IMR-90 (cell line): Measurements from ENCODE around the gene DSN1. TPM values are rescaled to one million over a fixed set of nuclear protein-coding genes. Genes with fewer than 3 reads are reported as not detected.

ENCODE experiments used
- ATAC-seq: fragments of 200-7000 bp; cut with Tn5 transposase; 2 replicates; pipeline ENCODE4 v1.9.1; 2020; ENCODE audit warnings: low read depth, mild to moderate bottlenecking, moderate library complexity
- BruUV-seq: library from RNA; stranded (reverse); fragments of 400-500 nt; replicated peaks from 2 replicates; lab custom pipeline; 2021; lab: Mats Ljungman, UMichigan
- CTCF ChIA-PET: fragments of 300-600 bp; formaldehyde crosslinking; extraction: SDS; loops from one replicate; lab custom pipeline; 2021; ENCODE audit warnings: antibody characterized with exemption; lab: Yijun Ruan, JAX
- POLR2A ChIA-PET: fragments of 300-600 bp; sonication (Branson Sonifier 250); formaldehyde crosslinking; loops from one replicate; lab custom pipeline; 2022; ENCODE audit warnings: antibody characterized with exemption; ENCODE audit not compliant: unreplicated experiment; lab: Charles Lee
- DNase-seq: peaks from one replicate; pipeline ENCODE4 v3.0.0; 2013
- H2AFZ ChIP-seq: replicated peaks from 2 replicates; pipeline ENCODE3; 2013; ENCODE audit warnings: low read length, mild to moderate bottlenecking; ENCODE audit not compliant: poor library complexity
- H2AK5ac ChIP-seq: 2 replicates; pipeline ENCODE4 v1.6.1; 2013; ENCODE audit warnings: low read depth, low read length, inconsistent platforms
- H2AK9ac ChIP-seq: replicated peaks from 2 replicates; pipeline ENCODE3; 2013; ENCODE audit warnings: mild to moderate bottlenecking, low read depth, low read length, moderate library complexity; ENCODE audit not compliant: poor library complexity
- H2BK120ac ChIP-seq: 2 replicates; pipeline ENCODE4 v1.6.1; 2013; ENCODE audit warnings: low read depth, low read length, inconsistent platforms
- H2BK15ac ChIP-seq: 3 replicates; pipeline ENCODE4 v1.6.1; 2013; ENCODE audit warnings: low read depth, low read length, inconsistent platforms
- H2BK20ac ChIP-seq: 2 replicates; pipeline ENCODE4 v1.6.1; 2013; ENCODE audit warnings: low read depth, mild to moderate bottlenecking, inconsistent platforms, low read length, moderate library complexity
- H2BK5ac ChIP-seq: 2 replicates; pipeline ENCODE4 v1.6.1; 2013; ENCODE audit warnings: mild to moderate bottlenecking, low read depth, low read length, inconsistent platforms; ENCODE audit not compliant: poor library complexity, severe bottlenecking
- H3K14ac ChIP-seq: replicated peaks from 2 replicates; pipeline ENCODE4 v1.6.1; 2013; ENCODE audit warnings: low read depth, low read length, inconsistent platforms
- H3K18ac ChIP-seq: 2 replicates; pipeline ENCODE4 v1.6.1; 2013; ENCODE audit warnings: low read depth, low read length, control low read depth
- H3K23ac ChIP-seq: 2 replicates; pipeline ENCODE4 v1.6.1; 2013; ENCODE audit warnings: low read depth, low read length, inconsistent platforms
- H3K27ac ChIP-seq: 2 replicates; pipeline ENCODE4 v1.5.1; 2013; ENCODE audit warnings: mild to moderate bottlenecking, control low read depth, low read length; ENCODE audit not compliant: insufficient read depth
- H3K27me3 ChIP-seq: 2 replicates; pipeline ENCODE4 v1.6.1; 2013; ENCODE audit warnings: low read length; ENCODE audit not compliant: control insufficient read depth, insufficient read depth
- H3K36me3 ChIP-seq: 2 replicates; pipeline ENCODE4 v1.6.1; 2013; ENCODE audit warnings: low read length, mixed read lengths; ENCODE audit not compliant: control insufficient read depth, insufficient read depth
- H3K4ac ChIP-seq: 2 replicates; pipeline ENCODE4 v1.6.1; 2013; ENCODE audit warnings: low read depth, low read length, inconsistent platforms
- H3K4me1 ChIP-seq: 2 replicates; pipeline ENCODE4 v1.6.1; 2013; ENCODE audit warnings: low read length, mixed read lengths; ENCODE audit not compliant: control insufficient read depth, insufficient read depth
- H3K4me2 ChIP-seq: 2 replicates; pipeline ENCODE4 v1.6.1; 2013; ENCODE audit warnings: low read depth, mild to moderate bottlenecking, control low read depth, low read length, moderate library complexity
- H3K4me3 ChIP-seq: 2 replicates; pipeline ENCODE4 v1.5.1; 2013; ENCODE audit warnings: low read depth, mild to moderate bottlenecking, control low read depth, low read length, moderate library complexity; ENCODE audit not compliant: insufficient read depth
- H3K56ac ChIP-seq: 2 replicates; pipeline ENCODE4 v1.6.1; 2013; ENCODE audit warnings: low read length, inconsistent platforms; ENCODE audit not compliant: insufficient read depth; ENCODE audit errors: extremely low read depth
- H3K79me1 ChIP-seq, 2 experiments: 2 replicates each; pipeline ENCODE4 v1.6.1; 2013; ENCODE audit warnings: low read length in 2 of 2, inconsistent platforms in 1 of 2, low read depth in 1 of 2
- H3K9ac ChIP-seq: 2 replicates; pipeline ENCODE4 v1.6.1; 2013; ENCODE audit warnings: low read depth, low read length, control low read depth
- H3K9me1 ChIP-seq: 2 replicates; pipeline ENCODE4 v1.6.1; 2013; ENCODE audit warnings: low read length, inconsistent platforms; ENCODE audit not compliant: insufficient read depth
- H3K9me3 ChIP-seq: 2 replicates; pipeline ENCODE4 v1.6.1; 2013; ENCODE audit warnings: low read length; ENCODE audit not compliant: control insufficient read depth, insufficient read depth
- H4K20me1 ChIP-seq: 2 replicates; pipeline ENCODE4 v1.6.1; 2013; ENCODE audit warnings: low read length, inconsistent platforms; ENCODE audit not compliant: insufficient read depth
- H4K5ac ChIP-seq: 2 replicates; pipeline ENCODE4 v1.6.1; 2013; ENCODE audit warnings: mild to moderate bottlenecking, low read depth, low read length, control low read depth
- H4K8ac ChIP-seq, 2 experiments: 2 replicates each; pipeline ENCODE4 v1.6.1; 2013; ENCODE audit warnings: low read depth in 2 of 2, low read length in 2 of 2, control low read depth in 1 of 2, inconsistent platforms in 1 of 2
- H4K91ac ChIP-seq: 2 replicates; pipeline ENCODE4 v1.6.1; 2013; ENCODE audit warnings: low read depth, low read length, inconsistent platforms; ENCODE audit not compliant: insufficient read depth
- BHLHE40 ChIP-seq: fragments of 150-350 bp; IDR thresholded peaks from 2 replicates; pipeline ENCODE4 v1.6.1; 2016; ENCODE audit warnings: mild to moderate bottlenecking, low read depth, low read length
- CEBPB ChIP-seq: IDR thresholded peaks from 2 replicates; pipeline ENCODE4 v1.6.1; 2012; ENCODE audit warnings: low read depth, low read length, improper control_type of control experiment
- ELK1 ChIP-seq: fragments of 150-350 bp; IDR thresholded peaks from 2 replicates; pipeline ENCODE4 v1.6.1; 2016; ENCODE audit warnings: low read depth, mild to moderate bottlenecking, low read length, moderate library complexity, borderline replicate concordance
- FOS ChIP-seq: fragments of 150-350 bp; IDR thresholded peaks from 2 replicates; pipeline ENCODE4 v1.6.1; 2016; ENCODE audit warnings: low read depth, low read length
- MAFK ChIP-seq: IDR thresholded peaks from 2 replicates; pipeline ENCODE4 v1.6.1; 2012; ENCODE audit warnings: low read depth, low read length, improper control_type of control experiment
- MAZ ChIP-seq: IDR thresholded peaks from 2 replicates; pipeline ENCODE4 v1.6.1; 2012; ENCODE audit warnings: low read depth, mild to moderate bottlenecking, low read length, improper control_type of control experiment, moderate library complexity, borderline replicate concordance
- MXI1 ChIP-seq: IDR thresholded peaks from 2 replicates; pipeline ENCODE4 v1.6.1; 2012; ENCODE audit warnings: low read depth, mild to moderate bottlenecking, low read length, moderate library complexity, borderline replicate concordance
- NFE2L2 ChIP-seq: fragments of 150-350 bp; IDR thresholded peaks from 2 replicates; pipeline ENCODE4 v1.6.1; 2016; ENCODE audit warnings: low read depth, mild to moderate bottlenecking, low read length
- RAD21 ChIP-seq: IDR thresholded peaks from 2 replicates; pipeline ENCODE4 v1.6.1; 2012; ENCODE audit warnings: low read length, improper control_type of control experiment
- RCOR1 ChIP-seq: IDR thresholded peaks from 2 replicates; pipeline ENCODE4 v1.6.1; 2012; ENCODE audit warnings: mild to moderate bottlenecking, low read length, improper control_type of control experiment; ENCODE audit not compliant: insufficient replicate concordance
- RFX5 ChIP-seq: IDR thresholded peaks from 2 replicates; pipeline ENCODE4 v1.8.0; 2012; ENCODE audit warnings: low read depth, mild to moderate bottlenecking, low read length, moderate library complexity
- SMC3 ChIP-seq: fragments of 150-350 bp; IDR thresholded peaks from 2 replicates; pipeline ENCODE4 v1.6.1; 2016; ENCODE audit warnings: low read depth, mild to moderate bottlenecking, antibody characterized with exemption, low read length, moderate library complexity
- USF2 ChIP-seq: fragments of 150-350 bp; IDR thresholded peaks from 2 replicates; pipeline ENCODE4 v1.6.1; 2017; ENCODE audit warnings: mild to moderate bottlenecking, antibody characterized with exemption, low read length, low read depth
- WGBS, 2 experiments: methylation state at CpG; one replicate each; pipeline versions ENCODE4 v1.1.5 to v1.1.7; 2013; ENCODE audit warnings: missing lambda C conversion rate in 2 of 2; ENCODE audit not compliant: insufficient read length in 1 of 2; ENCODE audit errors: extremely low coverage in 2 of 2; 5-methylcytosine and 5-hydroxymethylcytosine counted together
- dilution Hi-C: fragments of 300-500 bp; cut with HindIII; formaldehyde crosslinking; loops from one replicate; pipeline ENCODE4 v1.14.3; 2018; ENCODE audit warnings: low sequenced_read_pairs; ENCODE audit not compliant: unreplicated experiment
- in situ Hi-C: fragments of 300-500 bp; cut with MboI; formaldehyde crosslinking; loops from 3 replicates; pipeline ENCODE4 v1.14.3; 2019; ENCODE audit warnings: low sequenced_read_pairs, inconsistent platforms, mixed read lengths
- intact Hi-C: fragments of 100-400 bp; cut with micrococcal nuclease; formaldehyde crosslinking; loops from 2 replicates; pipeline ENCODE4 v1.10.0; 2022
- polyA plus RNA-seq, 3 experiments: library from polyadenylated mRNA; depleted of rRNA; stranded (reverse); fragments of >200 nt; gene quantifications; 2 replicates each; pipeline ENCODE4 v1.2.3, GENCODE V29; 2012; ENCODE audit warnings: low replicate concordance in 1 of 3
- total RNA-seq: library from RNA; depleted of rRNA; stranded (reverse); fragments of >200 nt; gene quantifications from 2 replicates; pipeline ENCODE4 v1.2.3, GENCODE V29; 2012

DSN1 gene
- total and polyA plus RNA-seq, 2 of the 4 experiments (the other 2 are of a cell fraction), result 10.5 to 16.3 TPM

DNA sequence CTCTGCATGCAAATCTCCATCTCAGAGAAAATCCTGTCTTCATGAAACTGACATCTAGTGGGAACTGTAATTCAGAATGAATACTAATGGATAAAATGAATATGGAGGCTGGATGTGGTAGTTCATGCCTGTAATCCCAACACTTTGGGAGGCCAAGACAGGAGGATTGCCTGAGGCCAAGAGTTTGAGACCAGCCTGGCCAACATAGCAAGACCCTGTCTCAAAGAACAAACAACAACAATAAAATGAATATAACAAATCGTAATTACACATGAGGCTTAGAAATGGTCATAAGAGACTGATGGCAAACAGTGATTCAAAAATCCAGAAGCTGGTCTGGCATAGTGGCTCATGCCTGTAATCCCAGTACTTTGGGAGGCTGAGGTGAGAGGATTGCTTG is 44.6 kb upstream of the DSN1 start:
- H3K36me3 ChIP-seq, result peaks cover 44% of the 10 kb centered on the region
- intact Hi-C loops, result no loop called here
- no peak overlapping the region for H2BK20ac ChIP-seq

More for the DNA sequence above, 44.6 kb upstream of the DSN1 start:
- no peak for ATAC-seq
- dilution Hi-C loops (no loop called here), in situ Hi-C loops (loop anchor here (25.0 kb wide), 1 partner anchor 106 kb away; no protein-coding TSS in a partner anchor)
- Histone ChIP-seq H3K79me1 (peaks cover 24 to 88% of the 10 kb centered on the region in 2 experiments), H3K4me2 (no peak overlapping the region), H3K56ac (no peak overlapping the region), H4K20me1 (peaks cover 8% of the 10 kb centered on the region; the same call in 1 of the 2 replicates), H3K27ac (no peak overlapping the region), H3K4ac (no peak overlapping the region), H2AK5ac (no peak overlapping the region), H3K18ac (no peak overlapping the region), H4K5ac (no peak overlapping the region), H3K4me1 (peaks cover 10% of the 10 kb centered on the region; the same call in 1 of the 2 replicates), H3K9me3 (no peaks in the 10 kb centered on the region), H3K9ac (no peak overlapping the region), H2BK5ac (no peak overlapping the region), H3K9me1 (peaks cover 12% of the 10 kb centered on the region), H4K8ac (no peak overlapping the region), H2BK120ac (no peak overlapping the region), H2AK9ac (no peak overlapping the region), H3K27me3 (no peaks in the 10 kb centered on the region), H2BK15ac (no peak overlapping the region), H3K23ac (no peak overlapping the region), H3K4me3 (no peak overlapping the region), H4K91ac (no peak overlapping the region), H2AFZ (no peak overlapping the region), H3K14ac (no peak overlapping the region)
- POLR2A ChIA-PET, result no interaction called here
- CTCF ChIA-PET, result no interaction called here
- WGBS, 2 experiments, result no CpG with 5 or more reads among the region's 1 CpG
- TF ChIP-seq MAFK (no peak), RCOR1 (no peak), USF2 (no peak), FOS (no peak), RFX5 (no peak), MAZ (no peak), BHLHE40 (no peak), RAD21 (no peak), MXI1 (no peak), ELK1 (no peak), CEBPB (no peak), SMC3 (no peak), NFE2L2 (no peak)
- DNase-seq, result no peak
- no TSS peak for BruUV-seq
